ENCODE measurements around the gene FOSL2. TPM values are rescaled to one million over a fixed set of nuclear protein-coding genes. Genes with fewer than 3 reads are reported as not detected.

The FOSL2 gene
- total and polyA plus RNA-seq, 2 donors (not counting 1 experiment from before 2014, with no cell fraction given) = 2.5 to 37.7 TPM

GRCh38 chr2:28359222-28360057, 33.2 kb upstream of the FOSL2 start:
- ATAC-seq (ENCODE audit: low read depth) = peak; percentile 76

More at GRCh38 chr2:28359222-28360057, 33.2 kb upstream of the FOSL2 start:
- peak overlapping the region; percentile 72 for H2AFZ ChIP-seq (ENCODE audit: insufficient read depth, low read depth, low read length, poor library complexity, severe bottlenecking)
- H3K9me3 ChIP-seq (ENCODE audit: control extremely low read depth in 1 of 3, control insufficient read depth in 2 of 3, insufficient read depth in 1 of 3, low read length in 2 of 3) = peaks cover 0 to 6% (median 0%) of the 10 kb centered on the region in 3 donors
- ChIA-PET CTCF (no interaction called here), POLR2A (interaction anchor here (0.8 kb wide), 1 partner anchor 9 kb away, joined by 3 read pairs; no protein-coding TSS in a partner anchor)
- H3K79me2 ChIP-seq (ENCODE audit: control insufficient read depth, insufficient read depth, low read length) = no peaks in the 10 kb centered on the region
- H3K36me3 ChIP-seq (replicated peaks in 1 of 2; ENCODE audit: control extremely low read depth in 1 of 2, control insufficient read depth in 1 of 2, extremely low read depth in 1 of 2, insufficient read depth in 2 of 2, low read length in 1 of 2) = no peaks in the 10 kb centered on the region
- peak overlapping the region; percentile 88 for H3K27ac Mint-ChIP-seq
- WGBS (ENCODE audit: insufficient coverage) = 8% methylated on average over 14 of the region's 28 CpGs
- DNase-seq = peak; percentile 82
- H3K4me2 ChIP-seq (replicated peaks; ENCODE audit: low read depth, low read length, poor library complexity, severe bottlenecking) = peak overlapping the region; percentile 67
- peaks cover 24% of the 10 kb centered on the region for H3K4me1 Mint-ChIP-seq
- peak overlapping the region; percentile 75 for H3K4me3 Mint-ChIP-seq
- peaks cover 0 to 7% (median 0%) of the 10 kb centered on the region in 4 experiments for H3K27me3 ChIP-seq (replicated peaks in 1 of 4; ENCODE audit: control extremely low read depth in 1 of 4, control insufficient read depth in 3 of 4, insufficient read depth in 4 of 4, low read length in 3 of 4)
- peaks cover 11 to 22% of the 10 kb centered on the region in 2 donors for H3K4me1 ChIP-seq (ENCODE audit: control insufficient read depth in 2 of 2, insufficient read depth in 2 of 2, low read length in 2 of 2)
- H3K9me3 Mint-ChIP-seq (ENCODE audit: insufficient read depth) = no peaks in the 10 kb centered on the region
- intact Hi-C loops (cut with micrococcal nuclease) = loop anchor here (1.0 kb wide), 1 partner anchor 33 kb away; the partner anchor contains the start of gene FOSL2
- peak overlapping the region in 4 of 5 experiments; percentile 5 to 38 (median 22) for H3K4me3 ChIP-seq (ENCODE audit: control extremely low read depth in 1 of 5, extremely low read depth in 1 of 5, insufficient read depth in 1 of 5, low read depth in 2 of 5, low read length in 4 of 5)
- H3K27me3 Mint-ChIP-seq = peaks cover 3% of the 10 kb centered on the region
- H3K27ac ChIP-seq (ENCODE audit: low read length in 2 of 2) = no peak overlapping the region
- no peak for TF ChIP-seq CTCF (IDR thresholded peaks at IDR 0.05)
- no peak for TF ChIP-seq EZH2 (IDR thresholded peaks at IDR 0.05; ENCODE audit: borderline replicate concordance, insufficient read depth, low read depth, low read length, poor library complexity, severe bottlenecking)
- H3K9ac ChIP-seq (ENCODE audit: low read length) = peak overlapping the region; percentile 53
- H4K20me1 ChIP-seq (ENCODE audit: control insufficient read depth, insufficient read depth, low read length, poor library complexity, severe bottlenecking) = no peaks in the 10 kb centered on the region
